Lung (tissue), 12 donors: ENCODE data around the gene BMPR2. TPM values are rescaled to one million over a fixed set of nuclear protein-coding genes. Genes with fewer than 3 reads are reported as not detected.
"Not testable (repeated sequence)": the region's sequence is repeated elsewhere in the genome, so short reads cannot be mapped to it uniquely, and the experiment has no call there.

ENCODE experiments used
- ATAC-seq: fragments of 200-7000 bp; cut with Tn5 transposase; one replicate; pipeline ENCODE4 v1.9.1; 2020; ENCODE audit warnings: moderate number of reproducible peaks; ENCODE audit not compliant: insufficient read depth, low FRiP score
- DNase-seq, 3 donors: peaks; one replicate each; pipeline ENCODE4 v3.0.0-alpha.2; 2013 to 2017
- H3K27ac ChIP-seq, 2 donors: one replicate each; pipeline ENCODE4 v1.5.1; 2013; ENCODE audit warnings: mild to moderate bottlenecking in 2 of 2, moderate library complexity in 2 of 2, control low read depth in 1 of 2, inconsistent platforms in 1 of 2, low read depth in 1 of 2, low read length in 1 of 2
- H3K27me3 ChIP-seq, 3 donors: one replicate each; pipeline ENCODE4 v1.5.1; 2013; ENCODE audit warnings: low read length in 2 of 3; ENCODE audit not compliant: control insufficient read depth in 3 of 3, insufficient read depth in 3 of 3
- H3K36me3 ChIP-seq, 4 donors: one replicate each; pipeline ENCODE4 v1.5.1; 2013; ENCODE audit warnings: low read length in 4 of 4, mild to moderate bottlenecking in 1 of 4, moderate library complexity in 1 of 4; ENCODE audit not compliant: control insufficient read depth in 4 of 4, insufficient read depth in 4 of 4
- H3K4me1 ChIP-seq, 5 donors: one replicate each; pipeline ENCODE4 v1.5.1; 2013; ENCODE audit warnings: low read length in 5 of 5, mild to moderate bottlenecking in 2 of 5, moderate library complexity in 1 of 5; ENCODE audit not compliant: control insufficient read depth in 5 of 5, insufficient read depth in 5 of 5
- H3K4me3 ChIP-seq: one replicate; pipeline ENCODE4 v1.5.1; 2013; ENCODE audit warnings: mild to moderate bottlenecking, control low read depth, moderate library complexity
- H3K9ac ChIP-seq, 2 donors: one replicate each; pipeline ENCODE4 v1.5.1; 2013; ENCODE audit warnings: low read length in 2 of 2, control low read depth in 1 of 2; ENCODE audit not compliant: insufficient read depth in 1 of 2
- H3K9me3 ChIP-seq, 4 donors: one replicate each; pipeline ENCODE4 v1.5.1; 2013; ENCODE audit warnings: low read length in 3 of 4, mild to moderate bottlenecking in 1 of 4, moderate library complexity in 1 of 4; ENCODE audit not compliant: control insufficient read depth in 4 of 4, insufficient read depth in 3 of 4
- CTCF ChIP-seq: IDR thresholded peaks from 2 replicates; pipeline ENCODE4 v1.5.1; 2012; ENCODE audit warnings: mild to moderate bottlenecking; ENCODE audit errors: control extremely low read depth, extremely low read depth
- WGBS, 2 donors: extraction: QIAGEN DNeasy Blood & Tissue Kit; methylation state at CpG; one replicate each; pipeline ENCODE4 v1.1.7; 2013; 5-methylcytosine and 5-hydroxymethylcytosine counted together
- polyA plus RNA-seq, 2 donors: library from polyadenylated mRNA; stranded (reverse); fragments of 200-250 nt; gene quantifications; one replicate each; pipeline ENCODE4 v1.2.1, GENCODE V29; 2013
- total RNA-seq, 2 donors: library from RNA; depleted of rRNA in 1 of 2; stranded (reverse); fragments of >200 nt in 1 of 2; gene quantifications; one replicate each; pipeline ENCODE4 v1.2.1, GENCODE V29; 2014 to 2021
- donor health status: control.
- donor health status: control.
- donor health status: Bipolar disorder and iron deficiency.
- donor health status: healthy.
- donor health status: DM: yes; HTN: yes; CAD: no.

The BMPR2 gene
- total and polyA plus RNA-seq, 4 donors = 11.4 to 107 (median 36.7) TPM

- DNase-seq = no peak
- H3K4me3 ChIP-seq = no peak overlapping the region
- WGBS, 2 donors = 74 to 77% methylated on average over 9 of the region's 10 CpGs
- no peaks in the 10 kb centered on the region for H3K36me3 ChIP-seq
- no peak overlapping the region for H3K9ac ChIP-seq
- peaks cover 0 to 2% (median 0%) of the 10 kb centered on the region in 5 donors for H3K4me1 ChIP-seq
- no peaks in the 10 kb centered on the region for H3K27me3 ChIP-seq
- no peak for TF ChIP-seq CTCF
- H3K9me3 ChIP-seq = no peaks in the 10 kb centered on the region
- no peak for ATAC-seq
- H3K27ac ChIP-seq = no peak overlapping the region
Measured at GRCh38 chr2:202577250-202578183, 201.4 kb downstream of the BMPR2 start.

- WGBS, 2 donors = 90 to 95% methylated on average over 7 of the region's 7 CpGs
- DNase-seq, H3K9me3 ChIP-seq, H3K27ac ChIP-seq, H3K4me1 ChIP-seq, H3K4me3 ChIP-seq, H3K9ac ChIP-seq, ATAC-seq, H3K27me3 ChIP-seq, H3K36me3 ChIP-seq: not testable (repeated sequence)
Measured at GRCh38 chr2:202582846-202583245, 206.7 kb downstream of the BMPR2 start.

- DNase-seq (no peak), ATAC-seq (no peak)
- WGBS, 2 donors = 88 to 95% methylated on average over 2 of the region's 2 CpGs
- no peaks in the 10 kb centered on the region for H3K36me3 ChIP-seq
- H3K4me3 ChIP-seq = no peak overlapping the region
- no peaks in the 10 kb centered on the region for H3K9me3 ChIP-seq
- no peak overlapping the region for H3K9ac ChIP-seq
- peaks cover 0 to 5% (median 2%) of the 10 kb centered on the region in 5 donors for H3K4me1 ChIP-seq
- TF ChIP-seq CTCF = no peak
- H3K27me3 ChIP-seq = no peaks in the 10 kb centered on the region
- H3K27ac ChIP-seq = no peak overlapping the region
Measured at GRCh38 chr2:202583709-202584219, 207.6 kb downstream of the BMPR2 start.
